HepG2 (cell line): ENCODE results near the gene IFI30. TPM values are rescaled to one million over a fixed set of nuclear protein-coding genes. Genes with fewer than 3 reads are reported as not detected.
A peak's percentile ranks its signal among the peaks of the same experiment; 100 is the strongest.

Experiments used
- ATAC-seq: fragments of 200-7000 bp; cut with Tn5 transposase; 3 replicates; pipeline ENCODE4 v1.9.1; 2020; ENCODE audit warnings: mild to moderate bottlenecking, moderate library complexity
- BruUV-seq: library from RNA; stranded (reverse); fragments of 400-500 nt; replicated peaks from 2 replicates; lab custom pipeline; 2021; lab: Mats Ljungman, UMichigan
- CTCF ChIA-PET: fragments of 300-600 bp; formaldehyde crosslinking; extraction: SDS; loops from one replicate; lab custom pipeline; 2021; ENCODE audit warnings: low total read pairs, inconsistent platforms, low intra/inter-chr PET ratio; lab: Yijun Ruan, JAX
- POLR2A ChIA-PET: fragments of 350-600 bp; sonication (Branson Sonifier 250); formaldehyde crosslinking; loops from one replicate; lab custom pipeline; 2020; ENCODE audit warnings: antibody characterized with exemption, inconsistent platforms; lab: Yijun Ruan, JAX
- DNase-seq: peaks from one replicate; pipeline ENCODE4 v3.0.0-alpha.2; 2015; ENCODE audit warnings: low spot score
- FAIRE-seq: peaks from 3 replicates; lab custom pipeline; 2011; peaks lifted over from hg19 to GRCh38; lab: Jason Lieb, UNC
- H2AFZ ChIP-seq: one replicate; pipeline ENCODE4 v1.6.1; 2011; ENCODE audit warnings: low read length, inconsistent platforms
- H3K27ac ChIP-seq: fragments of 300-600 bp; 3 replicates; pipeline ENCODE4 v1.8.0; 2011; ENCODE audit warnings: mixed run types, mild to moderate bottlenecking, mixed read lengths, low read length, inconsistent platforms; ENCODE audit not compliant: insufficient read depth; ENCODE audit errors: extremely low read length
- H3K27me3 ChIP-seq, 2 experiments: fragments of 200-600 bp in 1 of 2; 2 replicates in 1 of 2; 3 replicates in 1 of 2; pipeline versions ENCODE4 v1.6.0 to v1.8.0; 2011; ENCODE audit warnings: low read length in 2 of 2, mild to moderate bottlenecking in 2 of 2, moderate library complexity in 2 of 2, inconsistent platforms in 1 of 2; ENCODE audit not compliant: insufficient read depth in 2 of 2, control insufficient read depth in 1 of 2
- H3K36me3 ChIP-seq, 2 experiments: fragments of 200-600 bp in 1 of 2; replicated peaks in 1 of 2; 2 replicates in 1 of 2; 3 replicates in 1 of 2; pipeline versions ENCODE4 v1.5.1 to v1.8.0; 2011; ENCODE audit warnings: low read length in 2 of 2, inconsistent platforms in 1 of 2; ENCODE audit not compliant: insufficient read depth in 2 of 2, control insufficient read depth in 1 of 2
- H3K4me1 ChIP-seq: 2 replicates; pipeline ENCODE4 v1.5.1; 2012; ENCODE audit warnings: low read length, inconsistent platforms; ENCODE audit not compliant: insufficient read depth
- H3K4me2 ChIP-seq: 2 replicates; pipeline ENCODE4 v1.6.0; 2011; ENCODE audit warnings: low read depth, low read length, inconsistent platforms
- H3K4me3 ChIP-seq, 3 experiments: fragments of 200-600 bp in 1 of 3; sonication (generic), shearing (Covaris generic) in 1 of 3; replicated peaks in 1 of 3; 2 replicates each; pipeline ENCODE4 v1.5.1; 2011 to 2016; ENCODE audit warnings: low read length in 3 of 3, inconsistent platforms in 2 of 3, low read depth in 2 of 3, mild to moderate bottlenecking in 2 of 3, control low read depth in 1 of 3, mixed read lengths in 1 of 3; ENCODE audit not compliant: insufficient read depth in 1 of 3
- H3K79me2 ChIP-seq: one replicate; pipeline ENCODE4 v1.6.1; 2011; ENCODE audit warnings: low read length, inconsistent platforms; ENCODE audit not compliant: insufficient read depth
- H3K9ac ChIP-seq: 2 replicates; pipeline ENCODE4 v1.6.0; 2011; ENCODE audit warnings: mild to moderate bottlenecking, low read depth, low read length, inconsistent platforms; ENCODE audit not compliant: insufficient read depth
- H3K9me3 ChIP-seq: 2 replicates; pipeline ENCODE4 v1.5.1; 2012; ENCODE audit warnings: mild to moderate bottlenecking, low read length
- H4K20me1 ChIP-seq: 2 replicates; pipeline ENCODE4 v1.6.0; 2011; ENCODE audit warnings: inconsistent platforms, mild to moderate bottlenecking, low read length, moderate library complexity; ENCODE audit not compliant: insufficient read depth
- ARID2 ChIP-seq: sonication (generic); formaldehyde crosslinking; IDR thresholded peaks from 2 replicates; pipeline ENCODE4 v1.8.1; 2022; ENCODE audit warnings: mild to moderate bottlenecking, missing genetic modification reagents, borderline replicate concordance
- ATF7 ChIP-seq, 2 experiments: fragments of 450-650 bp in 1 of 2; sonication (generic) in 1 of 2; formaldehyde crosslinking in 1 of 2; IDR thresholded peaks; 2 replicates each; pipeline versions ENCODE4 v1.4.0 to v1.6.1; 2016 to 2020; ENCODE audit warnings: antibody characterized with exemption in 1 of 2, mild to moderate bottlenecking in 1 of 2, missing genetic modification reagents in 1 of 2
- CHD2 ChIP-seq: IDR thresholded peaks from 2 replicates; pipeline ENCODE4 v1.6.1; 2011; ENCODE audit warnings: low read depth, low read length, improper control_type of control experiment
- KLF11 ChIP-seq: IDR thresholded peaks from 2 replicates; pipeline ENCODE4 v1.6.1; 2016; ENCODE audit warnings: missing compliant biosample characterization
- MIER3 ChIP-seq: IDR thresholded peaks from 2 replicates; pipeline ENCODE4 v1.6.1; 2016; ENCODE audit warnings: missing compliant biosample characterization, borderline replicate concordance
- NAIF1 ChIP-seq: sonication (generic); formaldehyde crosslinking; IDR thresholded peaks from 2 replicates; pipeline ENCODE4 v1.5.0; 2020; ENCODE audit warnings: mild to moderate bottlenecking, missing genetic modification reagents, borderline replicate concordance
- NONO ChIP-seq, 2 experiments: fragments of 450-650 bp in 1 of 2; sonication (generic) in 1 of 2; formaldehyde crosslinking in 1 of 2; IDR thresholded peaks in 1 of 2; conservative IDR thresholded peaks in 1 of 2; 2 replicates each; pipeline versions ENCODE4 v1.6.1 to v1.8.0; 2017 to 2022; ENCODE audit warnings: mild to moderate bottlenecking in 1 of 2, missing genetic modification reagents in 1 of 2, moderate library complexity in 1 of 2
- RFXANK ChIP-seq: IDR thresholded peaks from 2 replicates; pipeline ENCODE4 v1.6.1; 2016
- ZBTB4 ChIP-seq: sonication (generic); formaldehyde crosslinking; IDR thresholded peaks from 2 replicates; pipeline ENCODE4 v1.4.0; 2020; ENCODE audit warnings: missing genetic modification reagents, mild to moderate bottlenecking, borderline replicate concordance
- ZNF24 ChIP-seq: fragments of 450-650 bp; IDR thresholded peaks from 2 replicates; pipeline ENCODE4 v1.6.1; 2017; ENCODE audit warnings: antibody characterized with exemption, mild to moderate bottlenecking
- ZNF607 ChIP-seq: sonication (generic); formaldehyde crosslinking; IDR thresholded peaks from 2 replicates; pipeline ENCODE4 v1.5.1; 2020; ENCODE audit warnings: missing genetic modification reagents, mild to moderate bottlenecking, borderline replicate concordance
- WGBS: methylation state at CpG from one replicate; pipeline ENCODE4 v1.1.6; 2017; ENCODE audit warnings: low lambda C conversion rate; 5-methylcytosine and 5-hydroxymethylcytosine counted together
- in situ Hi-C: cut with HindIII; loops from 2 replicates; pipeline ENCODE4 v1.10.0; 2017; ENCODE audit warnings: low pct_unique_long_range_greater_than_20kb; ENCODE audit not compliant: extremely low pct_ligation_motif_present
- intact Hi-C: fragments of 100-400 bp; cut with micrococcal nuclease; formaldehyde crosslinking; loops from one replicate; pipeline ENCODE4 v1.10.0; 2022; ENCODE audit not compliant: unreplicated experiment
- polyA plus RNA-seq, 8 experiments: library from polyadenylated mRNA; depleted of rRNA in 3 of 8; stranded (reverse) in 7 of 8; unstranded in 1 of 8; fragments of >200 nt; fragmentation: Illumina TruSeq in 4 of 8; extraction: Trizol in 4 of 8; gene quantifications; 2 replicates each; pipeline versions ENCODE4 v1.2.1 to v1.2.3, GENCODE V29; 2011 to 2016; ENCODE audit warnings: low read depth in 4 of 8, missing spikeins in 1 of 8, mixed read lengths in 1 of 8; ENCODE audit not compliant: insufficient read depth in 1 of 8
- total RNA-seq, 5 experiments: library from RNA; depleted of rRNA; stranded (reverse); fragments of >200 nt; fragmentation: Illumina TruSeq; extraction: Trizol; gene quantifications; 2 replicates each; pipeline ENCODE4 v1.2.3, GENCODE V29; 2016; ENCODE audit warnings: low read depth in 1 of 5
- TF ChIP-seq, protein P1 (sequence below): sonication (generic); formaldehyde crosslinking; IDR thresholded peaks from 2 replicates; pipeline ENCODE4 v1.8.0; 2022; ENCODE audit warnings: missing genetic modification reagents, mild to moderate bottlenecking, borderline replicate concordance

IFI30 gene
- total and polyA plus RNA-seq, 2 of the 13 experiments (the other 11 are each of a cell fraction or from before 2014, with no cell fraction given) = 25.0 to 79.4 TPM

DNA sequence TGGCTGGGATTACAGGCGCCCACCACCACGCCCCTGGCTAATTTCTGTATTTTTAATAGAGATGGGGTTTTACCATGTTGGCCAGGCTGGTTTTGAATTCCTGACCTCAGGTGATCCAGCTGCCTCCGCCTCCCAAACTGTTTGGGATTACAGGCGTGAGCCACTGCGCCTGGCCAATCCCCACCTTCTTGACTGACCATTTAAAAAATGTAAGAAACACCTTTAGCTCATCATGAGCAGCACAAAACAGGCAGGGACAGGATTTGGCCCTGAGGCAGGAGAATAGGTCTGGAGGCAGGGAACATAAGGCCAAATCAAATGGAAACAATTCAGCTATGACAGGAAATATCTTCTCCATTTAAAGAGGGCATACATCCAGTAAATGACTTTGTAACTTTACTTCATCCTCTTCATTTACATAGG is 18.0 kb downstream of the IFI30 start:
- peaks cover 7% of the 10 kb centered on the region for H3K79me2 ChIP-seq
- H3K9ac ChIP-seq = peak overlapping the region; percentile 59
- peaks cover 2 to 8% of the 10 kb centered on the region in 2 experiments; a peak in 2 of 5 replicates for H3K36me3 ChIP-seq
- no peaks in the 10 kb centered on the region for H4K20me1 ChIP-seq
- peak overlapping the region; percentile 91 for H3K4me2 ChIP-seq
- ChIA-PET CTCF (no interaction called here), POLR2A (interaction anchor here (0.7 to 2.7 kb wide), 11 partner anchors 13 to 173 kb away, joined by 3 to 27 read pairs (median 4); partner anchors contain the start of genes IQCN, PIK3R2 and RAB3A)
- H3K4me3 ChIP-seq = peak overlapping the region; percentile 64 to 73 (median 70)
- DNase-seq = no peak
- BruUV-seq = no TSS peak
- no peak for ATAC-seq
- no peak overlapping the region for H2AFZ ChIP-seq
- 44% methylated on average over 5 of the region's 5 CpGs for WGBS
- TF ChIP-seq, protein P1, sequence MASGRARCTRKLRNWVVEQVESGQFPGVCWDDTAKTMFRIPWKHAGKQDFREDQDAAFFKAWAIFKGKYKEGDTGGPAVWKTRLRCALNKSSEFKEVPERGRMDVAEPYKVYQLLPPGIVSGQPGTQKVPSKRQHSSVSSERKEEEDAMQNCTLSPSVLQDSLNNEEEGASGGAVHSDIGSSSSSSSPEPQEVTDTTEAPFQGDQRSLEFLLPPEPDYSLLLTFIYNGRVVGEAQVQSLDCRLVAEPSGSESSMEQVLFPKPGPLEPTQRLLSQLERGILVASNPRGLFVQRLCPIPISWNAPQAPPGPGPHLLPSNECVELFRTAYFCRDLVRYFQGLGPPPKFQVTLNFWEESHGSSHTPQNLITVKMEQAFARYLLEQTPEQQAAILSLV (CRISPR knock-in tag) = no peak
- TF ChIP-seq NAIF1 (no peak), KLF11 (CRISPR knock-in tag) (no peak)
- no peak for FAIRE-seq
- H3K9me3 ChIP-seq = no peaks in the 10 kb centered on the region
- intact Hi-C loops (no loop called here), in situ Hi-C loops (no loop called here)
- H3K27me3 ChIP-seq = no peaks in the 10 kb centered on the region; a peak in 1 of 5 replicates
- peaks cover 37% of the 10 kb centered on the region for H3K4me1 ChIP-seq
- peak overlapping the region; percentile 25 for H3K27ac ChIP-seq

GRCh38 chr19:18192673-18193387 is 19.2 kb downstream of the IFI30 start, which contains the start of gene MPV17L2:
TSS of gene MPV17L2 (plus strand) at chr19:18193218. CDS start at chr19:18193282, 64 bp downstream.
- Histone ChIP-seq H3K79me2 (peaks cover 7% of the 10 kb centered on the region), H3K27ac (peak within 1 kb of the TSS; percentile 73), H3K4me1 (peaks cover 30% of the 10 kb centered on the region), H3K9ac (peak within 1 kb of the TSS; percentile 71), H3K4me3 (peak within 1 kb of the TSS; percentile 70 to 84 (median 83)), H3K27me3 (no peaks in the 10 kb centered on the region; a peak in 1 of 5 replicates), H3K4me2 (peak within 1 kb of the TSS; percentile 91), H4K20me1 (no peaks in the 10 kb centered on the region), H2AFZ (no peak within 1 kb of the TSS), H3K9me3 (no peaks in the 10 kb centered on the region), H3K36me3 (peaks cover 2 to 9% of the 10 kb centered on the region in 2 experiments; a peak in 3 of 5 replicates)
- no TSS peak for BruUV-seq
- 0% methylated on average over 35 of the region's 74 CpGs for WGBS
- in situ Hi-C loops = no loop called here
- POLR2A ChIA-PET = interaction anchor here (0.6 to 2.7 kb wide), 18 partner anchors 9 to 172 kb away, joined by 3 to 27 read pairs (median 4); partner anchors contain the start of genes JUND and RAB3A
- DNase-seq = peak; percentile 99
- CTCF ChIA-PET = no interaction called here
- intact Hi-C loops = no loop called here
- peak; percentile 100 for FAIRE-seq
- peak; percentile 93 for ATAC-seq
- no peak for TF ChIP-seq ZNF24
- TF ChIP-seq ZNF607 (CRISPR knock-in tag) = no peak
- TF ChIP-seq ZBTB4 (CRISPR knock-in tag) = no peak
- TF ChIP-seq ARID2 (CRISPR knock-in tag) = no peak
- TF ChIP-seq RFXANK (CRISPR knock-in tag) = peak; percentile 98
- TF ChIP-seq ATF7 (IDR thresholded peaks at IDR 0.05) = no peak
- TF ChIP-seq ATF7 (CRISPR knock-in tag; IDR thresholded peaks at IDR 0.05) = no peak
- TF ChIP-seq MIER3 (CRISPR knock-in tag) = no peak; the same call in 1 of the 2 replicates
- 0 out of 2 replicates have a peak, but pooled peaks have one; percentile 70 for TF ChIP-seq CHD2
- no peak for TF ChIP-seq NONO (IDR thresholded peaks at IDR 0.05)
- TF ChIP-seq NONO (CRISPR knock-in tag; conservative IDR thresholded peaks at IDR 0.05) = no peak
